ENCODE measurements around the gene GFAP.

DNA sequence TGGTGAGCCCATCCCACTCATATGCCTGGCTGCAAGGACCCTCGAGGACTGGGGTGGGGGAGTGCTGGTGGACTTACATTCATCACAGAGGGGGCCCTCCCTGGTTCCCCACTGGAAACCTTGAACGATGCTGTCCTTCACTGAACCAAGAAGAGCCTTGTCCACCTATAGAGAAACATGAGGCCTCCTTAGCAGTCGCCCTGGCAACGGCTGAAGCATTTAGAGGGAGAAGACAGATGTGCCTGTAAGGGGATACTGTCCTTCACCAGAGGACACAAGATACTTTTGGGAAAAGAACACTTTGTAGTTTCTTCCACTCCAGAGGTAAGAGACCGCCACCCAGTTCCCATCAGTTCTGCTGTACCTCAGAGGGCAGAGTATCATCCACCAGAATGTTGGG, 61.1 kb downstream of the GFAP start:
- TF ChIP-seq, protein P1, sequence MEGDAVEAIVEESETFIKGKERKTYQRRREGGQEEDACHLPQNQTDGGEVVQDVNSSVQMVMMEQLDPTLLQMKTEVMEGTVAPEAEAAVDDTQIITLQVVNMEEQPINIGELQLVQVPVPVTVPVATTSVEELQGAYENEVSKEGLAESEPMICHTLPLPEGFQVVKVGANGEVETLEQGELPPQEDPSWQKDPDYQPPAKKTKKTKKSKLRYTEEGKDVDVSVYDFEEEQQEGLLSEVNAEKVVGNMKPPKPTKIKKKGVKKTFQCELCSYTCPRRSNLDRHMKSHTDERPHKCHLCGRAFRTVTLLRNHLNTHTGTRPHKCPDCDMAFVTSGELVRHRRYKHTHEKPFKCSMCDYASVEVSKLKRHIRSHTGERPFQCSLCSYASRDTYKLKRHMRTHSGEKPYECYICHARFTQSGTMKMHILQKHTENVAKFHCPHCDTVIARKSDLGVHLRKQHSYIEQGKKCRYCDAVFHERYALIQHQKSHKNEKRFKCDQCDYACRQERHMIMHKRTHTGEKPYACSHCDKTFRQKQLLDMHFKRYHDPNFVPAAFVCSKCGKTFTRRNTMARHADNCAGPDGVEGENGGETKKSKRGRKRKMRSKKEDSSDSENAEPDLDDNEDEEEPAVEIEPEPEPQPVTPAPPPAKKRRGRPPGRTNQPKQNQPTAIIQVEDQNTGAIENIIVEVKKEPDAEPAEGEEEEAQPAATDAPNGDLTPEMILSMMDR (IDR thresholded peaks at IDR 0.05) = no peak
- no peak for TF ChIP-seq POLR2AphosphoS5 (IDR thresholded peaks at IDR 0.05)
- TF ChIP-seq POLR2A (IDR thresholded peaks at IDR 0.05) = no peak
